Liver (tissue), 3 donors: ENCODE results near the gene C11orf24.

Source experiments
- CTCF ChIP-seq: fragments of 150-350 bp; IDR thresholded peaks from 2 replicates; pipeline ENCODE4 v1.5.1; 2017; ENCODE audit warnings: improper control_type of control experiment, low read depth, low read length; ENCODE audit not compliant: missing input control
- EGR1 ChIP-seq, 2 donors: IDR thresholded peaks; 2 replicates each; pipeline ENCODE4 v1.6.1; 2016 to 2018; ENCODE audit warnings: antibody characterized with exemption in 2 of 2, low read depth in 2 of 2
- FOXA1 ChIP-seq: IDR thresholded peaks from 2 replicates; pipeline ENCODE4 v1.6.1; 2016; ENCODE audit warnings: antibody characterized with exemption
- GABPA ChIP-seq, 2 donors: IDR thresholded peaks in 1 of 2; conservative IDR thresholded peaks in 1 of 2; 2 replicates each; pipeline ENCODE4 v1.6.1; 2016; ENCODE audit warnings: antibody characterized with exemption in 2 of 2, mild to moderate bottlenecking in 1 of 2, moderate library complexity in 1 of 2
- HNF4G ChIP-seq: IDR thresholded peaks from 2 replicates; pipeline ENCODE4 v1.6.1; 2016; ENCODE audit warnings: antibody characterized with exemption
- JUND ChIP-seq, 2 donors: IDR thresholded peaks; 2 replicates each; pipeline ENCODE4 v1.6.1; 2016; ENCODE audit warnings: antibody characterized with exemption in 2 of 2
- RAD21 ChIP-seq, 2 donors: IDR thresholded peaks; 2 replicates each; pipeline ENCODE4 v1.6.1; 2016; ENCODE audit warnings: antibody characterized with exemption in 2 of 2, mild to moderate bottlenecking in 2 of 2
- REST ChIP-seq: IDR thresholded peaks from 2 replicates; pipeline ENCODE4 v1.6.1; 2016; ENCODE audit warnings: antibody characterized with exemption, mild to moderate bottlenecking
- RXRA ChIP-seq, 2 donors: IDR thresholded peaks; 2 replicates each; pipeline ENCODE4 v1.6.1; 2017 to 2018; ENCODE audit warnings: antibody characterized with exemption in 2 of 2, mild to moderate bottlenecking in 1 of 2
- TAF1 ChIP-seq: conservative IDR thresholded peaks from 2 replicates; pipeline ENCODE4 v1.6.1; 2016; ENCODE audit warnings: antibody characterized with exemption, mild to moderate bottlenecking
- YY1 ChIP-seq: IDR thresholded peaks from 2 replicates; pipeline ENCODE4 v1.6.1; 2016; ENCODE audit warnings: antibody characterized with exemption, mild to moderate bottlenecking
- TF ChIP-seq, protein P1 (sequence below): IDR thresholded peaks from 2 replicates; pipeline ENCODE4 v1.6.1; 2016; ENCODE audit warnings: antibody characterized with exemption
- TF ChIP-seq, protein P2 (sequence below): IDR thresholded peaks from 2 replicates; pipeline ENCODE4 v1.6.1; 2016; ENCODE audit warnings: antibody characterized with exemption
- TF ChIP-seq, protein P3 (sequence below): IDR thresholded peaks from 2 replicates; pipeline ENCODE4 v1.6.1; 2016; ENCODE audit warnings: antibody characterized with exemption
- donor health status: healthy.
- donor health status: healthy.

DNA sequence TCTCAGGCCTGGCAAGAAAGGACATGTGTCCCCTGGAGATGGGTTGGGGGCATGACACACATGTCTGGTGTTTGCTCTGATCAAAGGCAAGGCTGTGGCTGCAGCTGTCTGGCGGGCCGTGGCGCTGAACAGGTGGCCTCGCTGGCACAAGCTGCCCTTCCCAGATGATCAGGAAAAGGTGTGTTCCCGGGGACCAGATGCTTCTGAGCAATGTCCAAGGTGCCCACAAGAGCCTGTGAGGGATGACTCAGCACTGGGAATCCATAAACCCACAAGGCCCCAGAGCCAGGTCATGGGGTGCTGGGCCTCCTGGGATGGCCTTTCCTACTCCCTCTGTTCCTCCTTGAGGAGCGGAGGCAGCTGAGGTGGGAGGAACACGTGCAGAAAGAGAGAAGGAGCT is 30.9 kb upstream of the C11orf24 start:
- TF ChIP-seq JUND (IDR thresholded peaks at IDR 0.05) (no peak), REST (no peak), TAF1 (no peak), GABPA (IDR thresholded peaks at IDR 0.05 in 1 of 2, conservative IDR thresholded peaks at IDR 0.05 in 1 of 2) (no peak), RXRA (IDR thresholded peaks at IDR 0.05) (peak in 1 of 2 donors; percentile 27), CTCF (no peak), YY1 (no peak), RAD21 (IDR thresholded peaks at IDR 0.05) (peak in 1 of 2 donors; percentile 5), HNF4G (no peak), EGR1 (IDR thresholded peaks at IDR 0.05; ENCODE audit: low read depth in 2 of 2) (no peak), FOXA1 (no peak)
- TF ChIP-seq, protein P1, sequence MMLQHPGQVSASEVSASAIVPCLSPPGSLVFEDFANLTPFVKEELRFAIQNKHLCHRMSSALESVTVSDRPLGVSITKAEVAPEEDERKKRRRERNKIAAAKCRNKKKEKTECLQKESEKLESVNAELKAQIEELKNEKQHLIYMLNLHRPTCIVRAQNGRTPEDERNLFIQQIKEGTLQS: no peak
- TF ChIP-seq, protein P2, sequence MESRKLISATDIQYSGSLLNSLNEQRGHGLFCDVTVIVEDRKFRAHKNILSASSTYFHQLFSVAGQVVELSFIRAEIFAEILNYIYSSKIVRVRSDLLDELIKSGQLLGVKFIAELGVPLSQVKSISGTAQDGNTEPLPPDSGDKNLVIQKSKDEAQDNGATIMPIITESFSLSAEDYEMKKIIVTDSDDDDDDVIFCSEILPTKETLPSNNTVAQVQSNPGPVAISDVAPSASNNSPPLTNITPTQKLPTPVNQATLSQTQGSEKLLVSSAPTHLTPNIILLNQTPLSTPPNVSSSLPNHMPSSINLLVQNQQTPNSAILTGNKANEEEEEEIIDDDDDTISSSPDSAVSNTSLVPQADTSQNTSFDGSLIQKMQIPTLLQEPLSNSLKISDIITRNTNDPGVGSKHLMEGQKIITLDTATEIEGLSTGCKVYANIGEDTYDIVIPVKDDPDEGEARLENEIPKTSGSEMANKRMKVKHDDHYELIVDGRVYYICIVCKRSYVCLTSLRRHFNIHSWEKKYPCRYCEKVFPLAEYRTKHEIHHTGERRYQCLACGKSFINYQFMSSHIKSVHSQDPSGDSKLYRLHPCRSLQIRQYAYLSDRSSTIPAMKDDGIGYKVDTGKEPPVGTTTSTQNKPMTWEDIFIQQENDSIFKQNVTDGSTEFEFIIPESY: no peak
- TF ChIP-seq, protein P3, sequence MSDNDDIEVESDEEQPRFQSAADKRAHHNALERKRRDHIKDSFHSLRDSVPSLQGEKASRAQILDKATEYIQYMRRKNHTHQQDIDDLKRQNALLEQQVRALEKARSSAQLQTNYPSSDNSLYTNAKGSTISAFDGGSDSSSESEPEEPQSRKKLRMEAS: no peak
